HG02678 (cell line): ENCODE results near the gene DSEL.

Source experiments
- ATAC-seq: cut with Tn5 transposase; IDR thresholded peaks from one replicate; pipeline ENCODE4 v1.9.1; 2021; ENCODE audit warnings: mild to moderate bottlenecking, moderate library complexity; ENCODE audit not compliant: unreplicated experiment

DSEL gene

DNA sequence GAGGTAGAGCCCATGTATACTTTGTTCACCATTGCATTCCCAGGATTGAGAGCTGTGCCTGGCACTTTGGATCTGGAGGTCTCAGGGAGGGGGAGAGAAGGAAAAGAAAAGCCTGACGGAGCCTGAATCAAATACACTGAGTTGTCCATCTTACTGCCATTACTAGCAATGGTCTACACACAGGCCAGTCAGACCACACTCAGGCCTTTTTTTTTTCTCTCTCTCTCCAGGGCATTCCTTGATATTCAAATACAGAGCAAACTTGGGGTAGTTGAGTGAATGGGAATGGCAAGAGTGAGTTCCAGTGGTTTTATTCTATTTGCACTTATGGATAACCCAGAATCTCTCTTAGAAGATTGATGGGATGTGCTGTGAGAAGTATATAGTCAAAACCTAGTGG, 11.8 kb downstream of the DSEL start:
- ATAC-seq: no peak

- no peak for ATAC-seq
Observed at GRCh38 chr18:67500522-67501205, 15.9 kb downstream of the DSEL start.

- ATAC-seq: no peak
Observed at GRCh38 chr18:67496469-67496868, 20.1 kb downstream of the DSEL start.

DNA sequence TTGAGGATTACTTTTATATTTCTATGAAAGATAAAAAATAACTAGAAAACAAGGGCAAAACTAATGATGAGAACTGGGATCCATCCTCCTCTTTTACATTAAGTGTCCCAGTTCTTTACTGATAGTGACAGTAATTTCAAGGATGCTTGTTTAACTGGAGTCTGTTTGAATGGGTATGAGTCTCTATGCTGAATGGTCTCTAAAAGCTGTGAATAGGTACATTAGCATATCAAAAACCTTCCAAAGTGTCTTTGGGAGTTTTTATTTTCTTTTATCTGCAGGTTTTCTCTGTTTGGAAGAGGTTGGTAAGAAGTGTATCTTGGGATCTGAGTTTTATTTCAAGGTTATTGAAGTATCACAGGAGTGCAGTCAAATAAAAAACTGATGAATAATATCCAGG, 30.0 kb downstream of the DSEL start:
- ATAC-seq: no peak

DNA sequence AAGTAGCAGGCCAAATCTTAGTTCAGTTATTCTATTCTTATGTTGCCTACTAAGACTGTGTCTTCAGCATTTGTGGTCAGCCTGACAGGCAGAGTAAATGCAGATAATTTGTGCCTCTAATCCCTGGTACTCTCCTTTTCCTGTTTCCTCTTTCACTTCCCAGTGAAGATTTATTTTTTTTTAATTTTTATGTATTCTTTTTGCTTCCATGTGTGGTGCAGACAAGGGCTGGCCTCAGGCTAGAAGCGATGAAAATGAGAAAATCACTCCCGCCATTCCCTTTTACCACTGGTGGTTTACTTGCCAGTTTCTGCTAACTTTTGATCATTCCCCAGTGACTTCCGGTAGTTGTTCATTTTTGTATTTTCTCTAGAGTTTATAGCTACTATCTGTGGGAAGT, 30.9 kb downstream of the DSEL start:
- no peak for ATAC-seq

- ATAC-seq: no peak
Observed at GRCh38 chr18:67484458-67484857, 32.1 kb downstream of the DSEL start.

GRCh38 chr18:67483952-67484351, 32.6 kb downstream of the DSEL start:
- no peak for ATAC-seq

GRCh38 chr18:67483237-67483636, 33.3 kb downstream of the DSEL start:
- no peak for ATAC-seq

DNA sequence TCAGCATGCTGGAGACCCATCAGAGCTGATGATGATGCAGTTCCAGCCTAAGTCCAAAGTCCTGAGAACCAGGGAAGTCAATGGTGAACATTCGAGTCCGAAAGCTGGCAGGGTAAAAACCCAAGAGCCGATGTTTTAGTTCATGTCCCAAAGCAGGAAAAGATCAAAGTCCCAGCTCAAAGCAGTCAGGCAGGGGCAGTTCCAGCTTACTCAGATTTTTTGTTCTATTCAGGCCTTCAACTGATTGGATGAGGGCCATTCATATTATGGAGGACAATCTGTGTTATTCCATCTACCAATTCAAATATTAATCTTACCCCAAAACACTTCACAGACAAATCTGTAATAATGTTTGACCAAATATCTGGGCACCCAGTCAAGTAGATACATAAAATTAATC, 38.3 kb downstream of the DSEL start:
- ATAC-seq: no peak

GRCh38 chr18:67477522-67477921, 39.0 kb downstream of the DSEL start:
- ATAC-seq: no peak

GRCh38 chr18:67476585-67476984, 39.9 kb downstream of the DSEL start:
- ATAC-seq: no peak

DNA sequence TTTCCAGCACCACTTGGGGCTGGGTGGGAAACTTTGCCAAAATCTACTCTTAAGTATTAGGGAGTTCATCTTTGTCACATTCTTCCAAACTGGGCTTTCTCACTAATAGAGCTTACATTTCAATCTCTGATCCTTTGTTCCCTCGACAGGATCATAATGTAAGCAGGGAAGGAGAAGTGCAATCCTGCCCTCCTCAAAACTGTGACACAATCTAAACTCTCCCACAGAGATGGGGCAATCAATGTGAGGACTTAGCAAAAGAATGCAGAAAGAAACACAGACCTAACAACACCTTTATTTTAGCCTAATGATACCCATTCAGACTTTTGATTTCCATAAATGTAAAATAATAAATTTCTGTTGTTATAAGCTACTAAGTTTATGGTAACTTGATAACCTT, 40.8 kb downstream of the DSEL start:
- no peak for ATAC-seq

DNA sequence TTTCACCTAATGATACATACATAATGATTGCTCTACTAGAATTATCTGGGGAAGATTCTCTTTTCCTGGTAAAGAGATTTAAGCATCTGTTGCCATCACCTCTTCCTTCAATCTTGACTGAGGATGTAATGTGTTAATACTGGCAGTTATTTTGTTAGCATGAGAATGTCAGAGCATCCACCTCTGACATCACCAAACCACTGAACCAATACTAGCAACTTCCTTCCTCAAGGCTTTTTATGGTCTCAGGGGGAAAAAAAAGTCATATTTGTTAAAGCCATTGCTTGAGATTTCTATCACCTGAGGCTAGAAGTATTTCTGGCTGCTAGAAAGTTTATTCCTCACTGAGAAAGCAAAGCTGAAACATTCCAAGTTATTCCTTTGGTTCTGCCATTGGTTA, 48.5 kb downstream of the DSEL start:
- no peak for ATAC-seq

DNA sequence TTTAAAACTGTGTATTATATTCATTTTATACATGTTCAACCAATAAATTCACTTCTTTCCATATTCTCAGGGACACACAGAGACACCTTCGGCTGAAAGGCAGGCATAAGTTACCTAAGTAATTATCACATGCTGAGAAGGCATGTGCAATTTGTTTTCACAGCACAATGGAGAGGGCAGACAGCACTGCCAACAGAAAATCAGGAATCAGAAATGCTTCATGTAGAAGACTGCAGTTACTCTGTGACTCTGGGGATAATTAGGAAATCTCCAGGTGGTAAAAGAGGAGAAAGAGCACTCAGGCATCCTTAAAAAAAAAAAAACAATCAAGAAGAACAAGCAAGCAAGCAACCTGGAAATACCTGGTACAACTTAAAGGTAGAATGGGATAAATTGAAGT, 49.3 kb downstream of the DSEL start:
- no peak for ATAC-seq

- ATAC-seq: no peak
Observed at GRCh38 chr18:67464499-67464898, 52.0 kb downstream of the DSEL start.

DNA sequence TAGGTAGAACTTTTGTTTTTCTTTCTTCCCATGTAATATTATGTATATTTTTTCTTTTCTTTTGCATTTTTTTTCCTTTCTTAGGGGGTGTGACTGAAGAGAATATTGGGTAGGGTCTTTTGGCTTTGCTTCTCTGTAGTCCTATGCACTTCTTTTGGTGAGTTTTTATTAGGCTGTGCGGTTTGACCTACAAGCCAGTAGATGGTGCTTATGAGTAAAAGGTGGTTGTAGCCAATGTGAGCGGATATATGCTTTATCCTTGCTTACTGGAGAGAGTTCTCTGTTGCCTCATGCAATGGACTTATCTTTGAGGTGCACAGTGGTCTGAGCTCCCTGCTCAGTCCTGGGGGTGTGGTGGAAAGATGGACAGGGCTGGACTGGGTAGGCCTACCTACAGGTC, 52.7 kb downstream of the DSEL start:
- no peak for ATAC-seq

- ATAC-seq: no peak
Observed at GRCh38 chr18:67456711-67457110, 59.8 kb downstream of the DSEL start.
